ENCODE measurements around the gene NBAS.
A peak's percentile ranks its signal among the peaks of the same experiment; 100 is the strongest.
"Not testable (repeated sequence)": the region's sequence is repeated elsewhere in the genome, so short reads cannot be mapped to it uniquely, and the experiment has no call there.

NBAS gene

DNA sequence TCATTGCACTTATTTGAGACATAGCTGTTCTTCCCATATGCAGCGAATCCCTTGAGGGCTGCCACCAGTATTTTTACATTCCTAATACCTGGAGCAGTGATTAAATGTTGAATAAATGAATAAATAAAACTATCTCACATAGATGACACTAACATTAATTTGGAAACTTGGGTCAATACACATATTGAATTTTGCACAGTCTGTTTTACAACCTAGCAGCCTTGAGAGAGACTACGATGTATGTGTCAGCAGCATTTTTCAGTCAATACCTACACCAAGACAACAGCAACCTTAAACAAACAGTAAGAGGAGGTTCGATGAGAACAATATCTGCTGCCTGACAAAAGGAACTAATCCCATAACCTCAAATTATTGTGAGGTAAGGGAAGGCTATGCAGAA lies 53.4 kb downstream of the NBAS start:
- TF ChIP-seq, protein P1, sequence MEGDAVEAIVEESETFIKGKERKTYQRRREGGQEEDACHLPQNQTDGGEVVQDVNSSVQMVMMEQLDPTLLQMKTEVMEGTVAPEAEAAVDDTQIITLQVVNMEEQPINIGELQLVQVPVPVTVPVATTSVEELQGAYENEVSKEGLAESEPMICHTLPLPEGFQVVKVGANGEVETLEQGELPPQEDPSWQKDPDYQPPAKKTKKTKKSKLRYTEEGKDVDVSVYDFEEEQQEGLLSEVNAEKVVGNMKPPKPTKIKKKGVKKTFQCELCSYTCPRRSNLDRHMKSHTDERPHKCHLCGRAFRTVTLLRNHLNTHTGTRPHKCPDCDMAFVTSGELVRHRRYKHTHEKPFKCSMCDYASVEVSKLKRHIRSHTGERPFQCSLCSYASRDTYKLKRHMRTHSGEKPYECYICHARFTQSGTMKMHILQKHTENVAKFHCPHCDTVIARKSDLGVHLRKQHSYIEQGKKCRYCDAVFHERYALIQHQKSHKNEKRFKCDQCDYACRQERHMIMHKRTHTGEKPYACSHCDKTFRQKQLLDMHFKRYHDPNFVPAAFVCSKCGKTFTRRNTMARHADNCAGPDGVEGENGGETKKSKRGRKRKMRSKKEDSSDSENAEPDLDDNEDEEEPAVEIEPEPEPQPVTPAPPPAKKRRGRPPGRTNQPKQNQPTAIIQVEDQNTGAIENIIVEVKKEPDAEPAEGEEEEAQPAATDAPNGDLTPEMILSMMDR (IDR thresholded peaks at IDR 0.05; ENCODE audit: low read depth, low read length), result no peak
- TF ChIP-seq, protein P2, sequence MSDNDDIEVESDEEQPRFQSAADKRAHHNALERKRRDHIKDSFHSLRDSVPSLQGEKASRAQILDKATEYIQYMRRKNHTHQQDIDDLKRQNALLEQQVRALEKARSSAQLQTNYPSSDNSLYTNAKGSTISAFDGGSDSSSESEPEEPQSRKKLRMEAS (IDR thresholded peaks at IDR 0.05; ENCODE audit: low read depth, low read length), result no peak
- TF ChIP-seq POLR2A (IDR thresholded peaks at IDR 0.05; ENCODE audit: extremely low read depth, insufficient read length) (no peak), MYC (IDR thresholded peaks at IDR 0.05; ENCODE audit: low read depth, low read length) (no peak)
- no peak overlapping the region for H3K4me3 ChIP-seq (ENCODE audit: low read depth, low read length)
- no peak for DNase-seq (ENCODE audit: low read depth)

DNA sequence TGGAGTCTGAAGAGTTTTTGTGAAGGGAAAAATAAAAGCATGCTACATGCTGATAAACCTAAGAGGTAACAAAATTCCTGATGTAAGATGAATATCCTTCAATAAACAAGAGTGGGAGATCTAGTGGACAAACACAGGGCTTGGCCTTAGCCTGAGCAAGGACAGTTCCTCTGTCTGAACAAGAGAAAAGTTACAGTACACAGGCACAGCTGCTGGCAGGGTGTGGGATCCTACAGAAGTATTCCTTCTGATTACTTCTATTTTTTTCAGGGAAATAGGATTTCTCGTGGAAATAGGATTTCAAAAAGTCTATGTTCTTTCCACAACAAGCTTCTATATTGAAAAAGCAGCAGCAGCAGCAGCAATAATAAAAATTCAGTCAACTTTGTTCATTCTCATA lies 54.1 kb downstream of the NBAS start:
- no peak for DNase-seq (ENCODE audit: low read depth)

DNA sequence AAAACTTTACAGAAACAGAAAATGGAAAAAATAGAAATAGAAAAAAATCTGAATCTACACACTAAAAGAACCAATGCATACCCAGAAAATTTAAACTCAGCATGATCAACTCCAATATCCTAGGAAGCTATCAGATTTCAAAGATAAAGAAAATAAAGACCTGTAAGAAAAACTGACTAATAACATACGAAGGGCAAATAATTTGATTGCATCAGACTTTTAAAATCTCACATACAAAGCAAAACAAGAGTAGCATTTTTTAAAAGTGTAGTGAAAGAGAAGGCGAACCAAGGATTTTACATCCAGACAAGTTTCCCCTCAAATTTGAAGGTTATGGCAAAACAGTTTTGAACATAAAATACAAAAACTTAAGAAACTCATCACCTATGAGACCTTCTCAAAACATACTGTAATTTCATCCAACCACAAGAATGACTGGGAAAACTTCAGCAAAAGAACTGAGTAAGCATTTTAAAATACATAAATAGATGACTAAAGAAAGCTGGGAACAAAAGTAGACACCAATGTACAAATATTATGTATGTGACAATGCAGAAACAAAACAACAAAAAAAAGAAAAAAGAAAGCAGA lies 54.8 kb downstream of the NBAS start:
- H3K4me3 ChIP-seq (ENCODE audit: low read depth, low read length), result no peak overlapping the region
- no peak for TF ChIP-seq POLR2A (IDR thresholded peaks at IDR 0.05; ENCODE audit: extremely low read depth, insufficient read length)
- TF ChIP-seq, protein P2 (IDR thresholded peaks at IDR 0.05; ENCODE audit: low read depth, low read length), result no peak
- TF ChIP-seq, protein P1 (IDR thresholded peaks at IDR 0.05; ENCODE audit: low read depth, low read length), result no peak
- no peak for TF ChIP-seq MYC (IDR thresholded peaks at IDR 0.05; ENCODE audit: low read depth, low read length)
- no peak for DNase-seq (ENCODE audit: low read depth)

More for the DNA sequence above, 54.1 kb downstream of the NBAS start:
- no peak overlapping the region for H3K4me3 ChIP-seq (ENCODE audit: low read depth, low read length)
- TF ChIP-seq POLR2A (IDR thresholded peaks at IDR 0.05; ENCODE audit: extremely low read depth, insufficient read length) (no peak), MYC (IDR thresholded peaks at IDR 0.05; ENCODE audit: low read depth, low read length) (no peak)
- TF ChIP-seq, protein P1 (IDR thresholded peaks at IDR 0.05; ENCODE audit: low read depth, low read length), result no peak
- TF ChIP-seq, protein P2 (IDR thresholded peaks at IDR 0.05; ENCODE audit: low read depth, low read length), result no peak

DNA sequence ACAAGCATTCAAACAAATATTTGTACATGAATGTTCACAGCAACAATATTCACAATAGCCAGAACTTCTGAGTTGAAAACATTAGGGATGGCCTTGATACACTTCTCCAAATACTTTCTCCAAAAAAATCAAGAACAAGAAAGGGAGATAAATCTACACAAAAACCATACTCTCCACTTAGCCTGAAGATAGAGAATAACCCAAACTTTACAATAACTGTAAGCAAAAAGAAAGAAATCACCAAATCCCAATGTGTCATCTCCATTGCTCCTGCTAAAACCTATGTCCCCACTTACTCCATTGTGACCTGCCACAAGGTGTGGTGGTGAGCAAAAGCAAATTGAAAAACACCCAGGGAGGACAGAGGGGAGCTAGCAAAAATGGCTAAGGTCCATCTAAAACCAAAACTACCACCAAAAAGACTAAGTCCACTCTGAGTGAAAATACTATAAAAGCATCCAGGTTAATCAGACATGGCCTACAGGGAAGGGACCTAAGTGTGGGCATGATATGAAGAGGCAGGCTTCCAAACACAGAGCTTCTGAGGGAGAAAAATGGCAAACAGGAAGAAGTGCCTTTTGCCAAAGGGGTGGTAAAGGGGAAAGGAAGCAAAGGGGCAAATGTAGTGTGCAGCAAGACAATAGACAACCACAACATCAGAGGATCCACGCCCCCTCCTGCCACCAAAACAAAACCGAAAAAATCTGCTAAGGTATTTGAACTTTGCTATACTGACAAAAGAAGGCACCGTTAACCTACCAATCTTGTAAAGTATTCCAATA lies 56.1 kb downstream of the NBAS start:
- H3K4me3 ChIP-seq (ENCODE audit: low read depth, low read length), result no peak overlapping the region
- TF ChIP-seq, protein P1 (IDR thresholded peaks at IDR 0.05; ENCODE audit: low read depth, low read length), result no peak
- DNase-seq (ENCODE audit: low read depth), result no peak

DNA sequence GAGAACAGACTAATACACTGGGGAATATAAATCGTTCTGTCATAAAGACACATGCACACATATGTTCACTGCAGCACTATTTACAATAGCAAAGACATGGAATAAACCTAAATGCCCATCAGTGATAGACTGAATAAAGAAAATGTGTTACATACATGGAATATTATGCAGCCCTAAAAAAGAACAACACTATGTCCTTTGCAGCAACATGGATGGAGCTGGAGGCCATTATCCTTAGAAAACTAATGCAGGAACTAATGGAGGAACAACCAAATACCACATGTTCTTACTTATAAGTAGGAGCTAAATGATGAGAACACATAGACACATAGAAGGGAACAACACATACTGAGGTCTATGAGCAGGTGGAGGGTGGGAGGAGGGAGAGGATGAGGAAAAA lies 61.9 kb downstream of the NBAS start:
- DNase-seq (ENCODE audit: low read depth); H3K4me3 ChIP-seq (ENCODE audit: low read depth, low read length): not testable (repeated sequence)

DNA sequence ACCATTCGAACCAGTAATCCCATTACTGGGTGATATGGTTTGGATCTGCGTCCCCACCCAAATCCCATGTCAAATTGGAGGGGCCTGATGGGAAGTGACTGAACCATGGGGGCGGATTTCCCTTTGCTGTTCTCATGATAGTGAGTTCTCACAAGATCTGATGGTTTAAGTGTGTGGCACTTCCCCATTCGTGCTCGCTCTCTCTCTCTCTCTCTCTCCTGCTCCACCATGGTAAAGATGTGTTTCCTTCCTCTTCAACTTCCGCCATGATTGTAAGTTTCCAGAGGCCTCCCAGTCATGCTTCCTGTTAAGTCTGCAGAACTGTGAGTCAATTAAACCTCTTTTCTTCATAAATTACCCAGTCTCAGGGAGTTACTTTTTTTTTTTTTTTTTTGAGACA lies 62.6 kb downstream of the NBAS start:
- no peak overlapping the region for H3K4me3 ChIP-seq (ENCODE audit: low read depth, low read length)
- peak; percentile 43 for DNase-seq (ENCODE audit: low read depth)
- TF ChIP-seq, protein P1 (IDR thresholded peaks at IDR 0.05; ENCODE audit: low read depth, low read length), result no peak
